Progenitor cell of endocrine pancreas (in vitro differentiated cells): Measurements from ENCODE around the gene HCFC2. TPM values are rescaled to one million over a fixed set of nuclear protein-coding genes. Genes with fewer than 3 reads are reported as not detected.
"Not testable (repeated sequence)": the region's sequence is repeated elsewhere in the genome, so short reads cannot be mapped to it uniquely, and the experiment has no call there.

Source experiments
- DNase-seq: peaks from one replicate; pipeline ENCODE4 v3.0.0; 2021; ENCODE audit warnings: low spot score; ENCODE audit not compliant: unreplicated experiment
- H3K27ac Mint-ChIP-seq: 2 replicates; pipeline ENCODE4 v1.8.0; 2021; ENCODE audit warnings: mild to moderate bottlenecking, moderate library complexity, mixed read lengths
- H3K27me3 Mint-ChIP-seq: 2 replicates; pipeline ENCODE4 v1.8.0; 2021; ENCODE audit warnings: mixed read lengths
- H3K36me3 Mint-ChIP-seq: 2 replicates; pipeline ENCODE4 v1.8.0; 2022; ENCODE audit warnings: mixed read lengths; ENCODE audit not compliant: insufficient read depth
- H3K4me1 Mint-ChIP-seq: 2 replicates; pipeline ENCODE4 v1.8.0; 2021; ENCODE audit warnings: low read depth, mixed read lengths
- H3K4me3 Mint-ChIP-seq: 2 replicates; pipeline ENCODE4 v1.8.0; 2021; ENCODE audit warnings: low read depth, mild to moderate bottlenecking, moderate library complexity, mixed read lengths
- H3K9me3 Mint-ChIP-seq: 2 replicates; pipeline ENCODE4 v1.8.0; 2021; ENCODE audit warnings: low read depth, mixed read lengths
- CTCF ChIP-seq: fragments of 200-600 bp; sonication (generic); IDR thresholded peaks from one replicate; pipeline ENCODE4 v1.5.0; 2021; ENCODE audit warnings: antibody characterized with exemption, mild to moderate bottlenecking; ENCODE audit not compliant: unreplicated experiment
- total RNA-seq: library from RNA; stranded (reverse); gene quantifications from 2 replicates; pipeline ENCODE4 v1.2.1, GENCODE V29; 2021

HCFC2 gene
- total RNA-seq, 1 donor from 2014 or later = 11.4 TPM

GRCh38 chr12:104106965-104107364, 42.6 kb downstream of the HCFC2 start:
- Mint-ChIP-seq H3K36me3 (no peaks in the 10 kb centered on the region), H3K27ac (no peak overlapping the region), H3K4me3 (no peak overlapping the region), H3K27me3 (no peaks in the 10 kb centered on the region), H3K9me3 (no peaks in the 10 kb centered on the region), H3K4me1 (peaks cover 2% of the 10 kb centered on the region)
- no peak for DNase-seq
- TF ChIP-seq CTCF = no peak

- no peaks in the 10 kb centered on the region for H3K9me3 Mint-ChIP-seq
- H3K27ac Mint-ChIP-seq = no peak overlapping the region
- peak; percentile 59 for DNase-seq
- H3K4me3 Mint-ChIP-seq = no peak overlapping the region
- no peaks in the 10 kb centered on the region for H3K27me3 Mint-ChIP-seq
- H3K4me1 Mint-ChIP-seq = no peaks in the 10 kb centered on the region
- TF ChIP-seq CTCF = peak; percentile 87
- no peaks in the 10 kb centered on the region for H3K36me3 Mint-ChIP-seq
These were observed 44.6 kb downstream of the HCFC2 start for GRCh38 chr12:104108755-104109445.

- H3K4me3 Mint-ChIP-seq = no peak overlapping the region
- no peak overlapping the region for H3K27ac Mint-ChIP-seq
- no peaks in the 10 kb centered on the region for H3K27me3 Mint-ChIP-seq
- no peaks in the 10 kb centered on the region for H3K9me3 Mint-ChIP-seq
- H3K36me3 Mint-ChIP-seq = no peaks in the 10 kb centered on the region
- TF ChIP-seq CTCF = no peak
- DNase-seq = no peak
- no peaks in the 10 kb centered on the region for H3K4me1 Mint-ChIP-seq
These were observed 45.3 kb downstream of the HCFC2 start for GRCh38 chr12:104109446-104110271.

DNA sequence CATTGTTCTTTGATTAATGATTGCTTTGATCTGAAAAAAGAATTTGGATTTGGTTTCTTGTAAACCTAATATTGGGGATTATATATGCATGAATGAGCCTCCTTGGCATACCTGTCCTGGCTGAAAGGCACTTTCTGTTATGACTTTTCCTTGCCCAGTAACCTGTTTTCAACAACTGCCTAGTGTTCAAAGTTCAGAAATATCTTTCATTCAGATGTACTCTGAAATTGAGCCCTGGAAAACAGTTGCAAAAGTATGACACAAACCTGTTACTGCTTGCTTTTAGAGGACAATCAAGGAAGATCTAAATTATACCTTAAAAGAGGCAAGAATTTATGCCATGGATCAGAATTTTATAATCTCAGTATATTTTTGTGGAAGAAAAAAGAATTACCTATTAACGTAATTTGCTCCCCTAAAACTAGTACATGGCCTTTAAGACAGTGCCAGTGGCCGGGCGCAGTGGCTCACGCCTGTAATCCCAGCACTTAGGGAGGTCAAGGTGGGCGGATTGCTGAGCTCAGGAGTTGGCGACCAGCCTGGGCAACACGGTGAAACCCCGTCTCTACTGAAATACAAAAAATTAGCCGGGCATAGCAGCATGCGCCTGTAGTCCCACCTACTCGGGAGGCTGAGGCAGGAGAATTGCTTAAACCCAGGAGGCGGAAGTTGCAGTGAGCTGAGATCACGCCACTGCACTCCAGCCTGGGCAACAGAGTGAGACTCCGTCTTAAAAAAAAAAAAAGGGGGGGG, 50.7 kb downstream of the HCFC2 start:
- not testable (repeated sequence) for DNase-seq, H3K36me3 Mint-ChIP-seq, H3K27me3 Mint-ChIP-seq, H3K9me3 Mint-ChIP-seq, H3K4me3 Mint-ChIP-seq, H3K4me1 Mint-ChIP-seq
- H3K27ac Mint-ChIP-seq = peak overlapping the region; percentile 80

DNA sequence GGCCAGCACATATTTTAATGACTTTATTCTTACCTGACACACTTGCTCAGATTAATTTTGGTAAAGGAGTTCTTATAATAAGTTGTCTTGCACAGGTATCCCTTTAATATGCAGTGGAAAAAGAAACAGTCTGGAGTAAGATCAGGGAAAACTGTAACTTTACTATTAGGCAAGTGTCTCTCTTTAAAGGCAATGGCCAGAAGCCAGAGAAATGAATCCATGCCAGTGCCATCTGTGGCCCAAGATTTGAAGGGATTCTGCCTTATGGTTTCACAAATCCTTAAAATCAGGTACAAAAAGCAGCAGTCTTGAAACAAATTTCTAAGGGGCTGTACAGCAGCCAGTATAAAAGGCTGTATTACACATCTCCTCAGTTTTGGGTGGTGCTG, 51.2 kb downstream of the HCFC2 start:
- no peak for TF ChIP-seq CTCF
- Mint-ChIP-seq H3K4me3 (no peak overlapping the region), H3K27me3 (no peaks in the 10 kb centered on the region), H3K9me3 (no peaks in the 10 kb centered on the region), H3K27ac (peak overlapping the region; percentile 17), H3K4me1 (peaks cover 3% of the 10 kb centered on the region), H3K36me3 (peaks cover 12% of the 10 kb centered on the region)
- no peak for DNase-seq
